HS-27A (cell line): Measurements from ENCODE around the gene CNKSR3.

Experiments used
- DNase-seq: peaks from one replicate; pipeline ENCODE4 v3.0.0-alpha.2; 2012; ENCODE audit warnings: low read depth, missing footprints

The CNKSR3 gene

DNA sequence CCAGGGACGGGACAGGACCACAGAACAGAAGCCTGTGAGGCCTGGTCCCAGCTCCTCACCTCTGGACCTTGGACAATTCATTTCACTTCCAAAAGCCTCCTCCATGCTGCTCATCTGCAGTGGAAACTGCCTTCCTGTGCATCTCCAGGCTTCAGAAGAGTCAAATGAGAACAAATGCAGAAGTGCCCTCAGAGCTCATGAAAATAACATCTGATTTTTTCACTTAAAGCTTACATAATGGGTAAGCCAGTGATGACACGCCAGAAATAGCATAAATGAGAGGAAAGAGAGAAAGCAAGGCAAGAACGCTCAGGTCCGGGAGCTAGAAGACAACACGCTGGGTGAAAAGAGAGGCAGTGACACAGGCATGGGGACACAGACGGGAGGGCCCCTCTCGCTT lies 7.9 kb downstream of the CNKSR3 start:
- DNase-seq: no peak

DNA sequence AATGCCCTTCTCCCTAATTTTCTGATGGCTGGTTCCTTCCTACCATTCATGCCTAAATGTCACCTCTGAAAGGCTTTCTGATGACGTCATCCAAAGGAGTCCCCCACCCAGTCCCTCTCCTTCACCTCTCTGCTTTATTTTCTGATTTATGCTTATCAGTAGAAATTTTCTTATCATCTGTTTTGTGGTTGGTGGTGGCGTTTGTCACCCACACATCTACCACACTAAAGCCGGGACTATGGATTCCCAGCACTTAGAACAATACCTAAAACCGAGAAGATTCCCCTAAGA lies 9.0 kb downstream of the CNKSR3 start:
- DNase-seq: no peak

DNA sequence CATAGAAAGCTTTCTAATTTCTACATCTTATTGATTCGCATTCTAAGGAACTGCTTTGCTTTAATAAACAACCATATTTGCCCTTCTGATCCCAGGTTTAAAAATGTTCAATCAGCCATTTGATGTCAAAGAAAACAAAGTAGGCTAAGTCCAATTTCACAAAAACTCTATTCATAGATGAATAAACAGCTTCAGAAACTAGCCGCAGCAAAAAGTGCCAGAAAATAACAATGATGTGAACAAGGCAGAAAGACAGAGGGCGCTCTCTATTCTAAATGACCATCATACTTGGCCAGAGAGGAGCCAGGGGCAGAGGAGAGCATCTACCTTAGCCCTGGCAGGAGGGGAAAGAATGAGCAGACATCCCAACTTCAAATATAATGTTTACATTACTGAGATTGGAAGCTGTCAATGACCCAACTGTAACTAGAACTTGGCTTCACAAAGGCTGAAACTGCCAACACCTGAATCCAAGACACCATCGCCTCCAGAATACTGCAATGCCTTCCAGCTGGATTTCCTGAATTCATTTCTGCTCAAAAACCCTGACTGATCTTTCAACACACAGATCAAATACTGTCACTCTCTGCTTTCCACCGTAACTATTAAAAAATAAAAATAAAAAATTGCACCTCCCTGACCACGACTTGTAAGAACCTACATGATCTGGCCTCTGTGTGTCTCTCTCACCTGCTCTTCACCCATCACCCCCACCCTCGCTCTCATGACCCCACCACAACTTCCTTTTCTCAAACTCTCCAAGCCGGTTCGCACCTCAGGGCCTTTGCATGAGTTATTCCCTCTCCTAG lies 9.5 kb downstream of the CNKSR3 start:
- no peak for DNase-seq

DNA sequence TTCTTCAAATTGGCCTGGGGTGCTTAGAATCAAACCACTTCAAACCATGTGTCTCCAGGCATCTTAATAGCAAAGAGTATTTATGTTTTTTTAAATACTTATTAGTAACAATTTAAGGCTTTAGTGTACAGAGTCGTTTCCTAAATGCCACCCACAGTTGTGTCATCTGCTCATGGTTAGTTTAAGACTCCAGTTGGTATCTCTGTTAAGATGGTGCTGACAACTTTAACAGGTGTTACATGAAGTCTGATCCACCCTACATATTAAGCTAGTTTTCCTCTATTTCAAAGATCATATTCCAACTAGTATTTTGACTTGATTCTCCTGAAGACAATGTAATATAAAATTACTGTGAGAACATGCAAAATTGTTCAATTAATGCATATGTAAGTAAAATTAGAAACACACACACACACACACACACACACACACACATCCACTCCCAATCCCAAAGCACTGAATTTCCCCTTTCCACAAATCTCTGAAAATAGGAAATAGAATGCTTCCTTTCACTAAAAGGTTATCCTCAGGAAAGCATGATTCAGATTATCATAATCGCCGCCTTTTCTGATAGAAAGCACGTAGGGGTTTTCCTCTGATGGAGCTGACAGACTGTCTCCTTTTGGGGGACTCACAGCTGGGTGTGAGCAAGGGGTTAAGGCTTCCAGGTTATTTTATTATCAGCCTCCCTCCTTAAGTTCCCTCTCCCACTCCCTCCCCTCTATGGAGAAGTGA lies 10.5 kb downstream of the CNKSR3 start:
- DNase-seq: no peak

DNA sequence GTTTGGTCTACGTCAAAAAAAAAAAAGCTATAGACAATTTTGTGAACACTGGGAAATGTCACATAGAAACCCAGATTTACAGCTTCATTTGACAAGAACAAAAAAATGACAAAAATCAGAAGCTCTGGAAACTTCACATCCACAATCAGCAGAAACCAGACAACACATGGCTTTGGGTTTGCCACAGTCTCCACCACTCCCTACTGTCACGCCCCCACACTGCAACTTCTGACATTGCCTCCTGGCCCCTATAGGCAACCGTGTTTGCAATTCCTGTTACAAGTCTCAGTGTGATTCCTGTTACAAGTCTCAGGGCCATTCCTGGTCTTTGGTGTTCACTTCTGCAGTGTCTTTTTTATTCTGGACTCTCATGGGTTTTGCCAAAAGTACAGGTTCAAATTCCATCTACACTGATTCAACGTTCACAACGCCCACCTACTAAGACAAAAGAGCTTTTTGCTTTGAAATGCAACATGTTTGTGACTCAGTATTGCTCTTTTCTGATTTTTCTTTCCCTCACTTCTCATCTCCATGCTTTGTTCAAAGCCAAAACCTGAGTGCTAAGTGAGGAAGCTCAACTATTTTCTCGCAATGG lies 12.0 kb downstream of the CNKSR3 start:
- DNase-seq: no peak

DNA sequence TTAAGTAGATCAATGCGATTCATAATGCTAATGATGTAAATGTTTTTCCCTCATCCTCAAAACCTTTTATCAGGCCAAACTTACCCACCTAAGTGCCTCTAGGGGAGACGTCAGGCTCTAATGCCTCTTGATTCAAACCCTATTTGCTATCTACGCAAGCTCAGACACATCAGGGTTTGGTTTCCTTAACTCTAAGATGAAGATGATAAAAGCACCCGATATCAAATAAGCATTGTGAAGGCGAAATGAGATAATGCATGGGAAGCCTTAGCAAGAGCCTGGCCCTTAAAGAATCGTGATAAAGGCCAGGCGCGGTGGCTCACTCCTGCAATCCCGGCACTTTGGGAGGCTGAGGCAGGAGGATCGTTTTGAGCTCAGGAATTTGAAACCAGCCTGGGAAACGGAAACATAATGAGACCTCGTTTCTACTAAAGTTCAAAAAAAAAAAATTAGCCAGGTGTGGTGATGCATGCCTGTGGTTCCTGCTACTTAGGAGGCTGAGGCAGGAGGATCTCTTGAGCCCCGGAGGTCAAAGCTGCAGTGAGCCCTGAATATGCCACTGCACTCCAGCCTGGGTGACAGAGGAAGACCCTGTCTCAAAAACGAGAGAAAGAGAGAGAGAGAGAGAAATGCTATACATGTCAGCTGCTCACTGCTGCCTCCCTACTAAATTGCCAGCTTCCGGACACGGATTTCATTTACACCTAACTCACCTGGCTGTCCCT lies 13.5 kb downstream of the CNKSR3 start:
- DNase-seq: no peak

DNA sequence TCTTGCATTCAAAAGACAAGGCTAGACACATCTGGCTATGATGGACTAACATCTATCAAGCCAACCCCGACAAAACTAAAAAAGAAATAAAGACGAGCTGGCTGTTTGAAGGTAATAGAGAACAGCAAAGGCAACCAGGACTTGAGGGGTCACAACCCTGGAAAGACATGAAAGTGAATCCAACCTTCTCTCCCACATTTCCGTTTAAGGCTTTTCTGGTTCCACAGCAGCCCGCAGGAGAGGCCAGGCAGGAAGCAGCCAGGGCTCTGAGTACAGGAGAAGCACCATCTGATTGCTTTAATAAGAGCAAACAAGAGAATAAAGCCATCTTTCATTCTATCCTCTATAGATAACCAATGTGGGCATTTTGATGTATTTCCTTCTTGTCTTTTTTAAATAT lies 14.3 kb downstream of the CNKSR3 start:
- no peak for DNase-seq

DNA sequence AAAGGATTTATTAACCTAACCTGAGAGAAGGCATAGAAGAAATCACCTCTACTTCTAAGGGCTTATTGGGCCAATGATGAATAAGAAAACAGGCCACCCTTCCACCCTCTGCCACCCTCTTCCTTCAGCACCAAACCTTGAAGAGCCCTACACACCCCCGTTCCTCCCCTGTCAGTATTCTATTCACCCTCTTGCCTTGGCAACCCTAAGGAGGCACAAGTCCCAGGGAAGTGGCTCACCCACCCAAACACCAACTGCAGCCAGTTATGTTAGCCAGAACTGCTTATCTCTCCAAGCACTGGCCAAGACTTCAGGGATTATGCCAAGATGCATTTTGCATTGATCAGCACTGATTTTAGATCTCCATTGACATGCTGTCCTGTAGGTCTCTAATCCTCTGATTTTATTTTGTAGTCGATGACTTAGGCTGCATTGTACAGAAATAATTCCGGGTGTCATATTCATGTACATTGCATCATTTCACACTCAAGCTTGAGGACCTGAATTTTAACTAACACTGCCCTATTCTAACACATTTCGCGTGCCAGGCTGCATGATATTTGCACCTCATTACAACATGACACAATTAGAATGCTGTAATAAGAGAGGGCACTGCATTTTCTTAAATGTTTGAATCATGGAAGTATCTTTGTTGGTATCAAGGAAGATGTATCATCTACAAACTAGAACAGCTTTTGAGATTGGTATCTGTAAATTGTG lies 15.7 kb downstream of the CNKSR3 start:
- no peak for DNase-seq

DNA sequence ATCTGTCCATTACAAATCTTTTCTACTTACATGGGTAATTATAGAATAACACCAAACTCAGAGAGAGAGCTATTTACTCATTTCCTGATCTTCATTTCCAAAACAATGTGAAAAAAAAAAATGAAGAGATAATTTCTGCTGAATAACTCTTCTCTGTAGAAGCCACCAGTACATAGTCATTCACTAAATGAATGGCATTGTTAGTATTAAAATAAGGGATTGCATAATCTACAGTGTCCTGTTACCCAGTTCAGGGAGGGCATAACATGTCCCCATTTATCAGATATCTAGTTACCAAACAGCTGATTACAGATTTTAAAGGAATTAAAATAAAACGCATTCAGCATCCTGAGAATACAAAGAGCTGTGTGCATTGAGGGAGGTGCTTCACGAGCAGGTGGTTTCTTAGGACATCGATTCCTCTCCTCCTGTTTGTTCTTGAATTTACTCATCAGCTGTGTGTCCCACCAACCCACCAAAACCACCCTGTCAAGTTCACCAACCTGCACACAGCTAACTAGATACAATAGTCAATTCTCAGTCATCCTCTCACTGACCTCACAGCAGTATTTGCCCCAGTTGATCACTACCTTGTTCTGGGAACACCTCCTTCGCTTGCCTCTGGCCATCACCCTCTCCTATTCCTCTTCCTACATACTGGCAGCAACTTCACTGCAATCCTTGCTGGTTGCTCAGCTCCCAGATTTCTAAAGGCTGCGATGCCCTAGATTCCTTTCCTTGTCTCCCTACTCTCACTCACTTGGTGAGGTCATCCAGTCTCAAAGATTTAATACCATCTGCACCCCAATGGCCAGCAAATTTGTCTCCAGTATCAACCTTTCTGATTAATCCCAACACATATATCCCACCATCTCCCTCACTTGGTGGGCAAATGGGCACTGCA lies 18.7 kb downstream of the CNKSR3 start:
- DNase-seq: no peak

DNA sequence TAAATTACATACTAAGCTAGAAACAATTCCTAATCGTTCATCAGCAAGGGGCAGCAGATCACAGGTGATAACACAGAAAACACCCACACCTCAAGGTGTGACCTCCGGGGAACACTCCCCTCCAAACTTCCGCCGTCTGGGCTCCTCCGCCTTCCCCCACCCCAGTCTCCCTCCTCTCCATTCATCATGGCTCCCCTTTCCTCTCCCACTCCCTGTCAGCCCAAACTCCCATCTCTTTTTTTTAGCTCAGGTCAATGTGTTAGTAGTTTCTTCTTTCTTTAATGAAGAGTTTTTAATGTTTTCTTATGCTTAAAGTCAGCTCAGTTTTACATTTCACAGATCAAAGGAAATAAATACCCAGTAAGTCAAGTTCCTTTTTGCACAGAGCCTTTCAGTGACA lies 20.7 kb downstream of the CNKSR3 start:
- no peak for DNase-seq

DNA sequence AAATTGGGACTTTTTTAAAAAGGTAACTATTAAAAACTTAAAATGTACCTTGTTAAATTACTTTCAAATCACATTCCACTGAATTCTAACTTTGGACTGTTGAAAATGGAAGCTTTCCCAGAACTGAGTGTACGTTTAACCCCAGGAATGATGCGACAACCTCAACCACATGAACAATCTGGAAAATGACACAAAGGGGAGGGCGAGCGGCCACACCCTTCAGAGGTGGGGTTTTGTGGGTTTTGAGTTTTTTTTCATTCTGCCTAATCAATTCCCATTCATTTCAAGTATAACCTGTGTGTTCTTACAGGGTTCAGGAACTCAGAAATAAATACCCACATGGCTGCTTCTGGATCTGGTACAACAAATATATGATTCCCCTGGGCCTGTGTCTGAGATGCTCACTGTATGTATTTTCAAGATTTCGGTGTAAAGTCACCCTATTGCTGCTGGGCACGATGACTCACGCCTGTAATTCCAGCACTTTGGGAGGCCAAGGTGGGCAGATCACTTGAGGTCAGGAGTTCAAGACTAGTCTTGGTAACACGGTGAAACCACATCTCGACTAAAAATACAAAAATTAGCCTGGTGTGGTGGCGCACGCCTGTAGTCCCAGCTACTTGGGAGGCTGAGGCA lies 21.6 kb downstream of the CNKSR3 start:
- DNase-seq: peak; percentile 64

DNA sequence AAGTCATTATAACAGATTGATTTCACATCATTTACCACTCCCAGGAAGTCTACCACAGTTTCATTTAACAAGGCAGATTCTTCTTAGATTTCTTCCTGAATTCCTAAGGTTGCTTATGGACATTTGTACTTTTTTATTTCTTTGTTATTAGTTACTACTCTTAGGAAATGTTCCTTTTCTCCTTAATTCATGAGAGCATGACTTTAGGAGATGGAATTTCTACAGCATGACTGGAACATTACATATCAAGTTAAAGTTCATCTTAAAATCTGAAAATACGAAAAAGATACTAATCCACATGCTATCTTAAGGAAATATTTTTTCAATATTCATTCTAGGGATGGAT lies 22.3 kb downstream of the CNKSR3 start:
- DNase-seq: no peak

DNA sequence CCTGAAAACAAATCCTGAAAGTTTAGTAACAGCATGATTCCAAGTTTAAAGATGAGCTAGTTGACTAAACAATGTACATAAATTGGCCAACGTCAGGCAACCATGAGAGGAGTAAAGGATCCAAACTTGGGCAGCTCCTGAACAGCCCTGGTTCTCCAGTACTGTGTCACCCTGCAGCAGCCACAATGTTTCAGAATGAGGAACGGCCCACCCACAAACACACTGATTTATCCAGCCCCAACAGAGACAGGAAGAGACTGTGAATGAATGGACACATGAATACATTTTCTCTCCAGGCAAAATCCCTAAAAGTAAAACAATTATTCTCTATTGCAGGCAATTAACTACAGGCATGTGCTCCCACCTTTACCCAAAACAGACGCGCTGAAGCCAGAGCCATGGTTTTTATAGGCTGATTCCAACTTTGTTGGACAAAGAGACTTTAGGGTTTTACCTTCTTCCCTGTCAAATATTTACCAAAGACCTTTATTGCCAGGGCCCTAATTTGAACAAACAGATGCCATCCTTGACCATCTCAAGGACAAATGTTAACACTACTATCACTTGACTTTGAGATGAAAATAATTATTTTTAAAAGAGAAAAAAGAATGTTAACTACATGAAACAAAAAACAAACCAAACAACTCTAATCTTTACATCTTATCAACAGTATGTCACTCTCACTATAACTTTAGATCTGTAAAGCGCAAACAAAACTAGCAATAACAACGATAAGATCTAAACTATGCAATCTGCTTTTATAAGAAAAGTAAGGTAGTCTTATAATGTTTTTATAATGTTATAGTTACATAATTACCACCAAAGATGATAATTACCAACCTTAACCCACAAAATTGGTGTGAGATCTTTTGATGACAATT lies 22.9 kb downstream of the CNKSR3 start:
- no peak for DNase-seq

DNA sequence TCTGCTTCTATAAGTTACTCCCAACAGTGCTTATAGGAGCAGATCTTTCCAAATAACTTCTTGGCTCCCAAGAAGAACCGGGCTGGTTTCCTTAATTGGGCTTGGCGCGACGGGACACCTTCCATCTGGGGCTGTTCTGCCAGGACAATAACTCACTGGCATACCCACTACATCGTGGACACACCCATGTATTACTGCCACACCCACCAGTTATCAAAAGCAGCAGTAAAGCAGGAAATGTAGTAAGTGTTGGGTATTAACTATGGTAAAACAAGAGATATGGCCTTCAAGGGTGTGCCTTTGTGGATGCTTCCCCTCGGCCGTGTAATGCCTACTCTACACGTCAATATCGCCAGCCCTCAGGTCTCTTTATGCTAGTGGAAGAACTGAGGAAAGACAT lies 24.7 kb downstream of the CNKSR3 start:
- no peak for DNase-seq

DNA sequence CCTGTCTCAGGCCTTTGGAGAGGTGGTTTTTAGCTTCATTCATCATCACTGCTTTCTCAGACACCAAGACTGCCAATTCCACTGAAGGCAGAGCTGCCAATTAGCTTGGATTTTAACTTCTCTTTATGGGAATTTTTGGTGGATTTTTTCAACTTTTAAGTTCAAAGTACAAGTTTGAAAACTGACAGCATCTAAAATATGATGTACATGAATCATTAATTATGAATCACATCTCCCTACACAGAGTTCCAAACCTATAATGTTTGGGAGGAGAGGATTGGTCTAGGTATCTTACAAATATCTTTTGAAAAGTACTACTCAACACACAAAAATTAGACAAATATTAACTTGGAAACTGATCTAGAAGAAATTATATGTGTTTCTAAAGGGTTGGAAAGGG lies 25.5 kb downstream of the CNKSR3 start:
- DNase-seq: no peak

DNA sequence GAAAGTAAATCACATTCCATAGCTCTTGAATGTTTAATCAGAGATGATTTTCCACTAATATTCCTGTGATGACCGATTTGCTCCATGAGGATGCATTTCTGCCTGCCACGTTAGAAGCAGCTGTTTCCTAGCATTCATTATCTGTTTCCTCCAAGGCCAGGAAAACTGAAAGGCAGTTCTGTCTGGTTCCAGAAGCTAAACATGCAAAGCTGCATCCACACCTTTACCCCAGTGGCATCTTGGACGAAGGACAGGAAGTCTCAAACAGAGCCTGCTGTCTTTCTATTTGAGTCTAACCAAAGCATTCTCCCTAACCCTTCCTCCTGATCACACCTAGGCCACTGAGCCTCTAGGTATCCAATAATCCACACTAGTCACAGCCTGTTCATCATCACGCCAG lies 27.6 kb downstream of the CNKSR3 start:
- no peak for DNase-seq

DNA sequence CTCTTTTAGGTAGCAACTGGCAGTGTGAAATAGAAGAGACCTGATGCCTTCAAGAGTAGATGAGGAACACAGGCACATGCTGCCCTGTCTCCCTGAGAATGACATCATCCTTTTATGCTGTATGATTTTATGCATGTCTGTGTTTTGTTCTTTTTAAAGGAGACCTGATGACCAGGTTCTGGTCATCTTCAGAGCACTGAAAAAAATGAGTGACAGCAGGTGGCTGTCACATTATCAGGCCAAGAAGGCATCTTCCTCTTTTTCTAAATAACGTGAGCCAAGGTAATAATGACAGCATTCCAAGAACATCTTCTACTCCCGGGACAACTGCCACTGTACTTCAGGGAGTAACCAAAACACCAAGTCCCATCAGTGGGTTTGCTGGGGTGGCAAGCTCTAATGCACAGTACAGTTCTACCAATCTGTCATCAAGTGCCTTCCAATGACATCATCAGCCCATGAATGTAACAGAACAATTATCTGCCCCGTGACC lies 28.9 kb downstream of the CNKSR3 start:
- DNase-seq: no peak

DNA sequence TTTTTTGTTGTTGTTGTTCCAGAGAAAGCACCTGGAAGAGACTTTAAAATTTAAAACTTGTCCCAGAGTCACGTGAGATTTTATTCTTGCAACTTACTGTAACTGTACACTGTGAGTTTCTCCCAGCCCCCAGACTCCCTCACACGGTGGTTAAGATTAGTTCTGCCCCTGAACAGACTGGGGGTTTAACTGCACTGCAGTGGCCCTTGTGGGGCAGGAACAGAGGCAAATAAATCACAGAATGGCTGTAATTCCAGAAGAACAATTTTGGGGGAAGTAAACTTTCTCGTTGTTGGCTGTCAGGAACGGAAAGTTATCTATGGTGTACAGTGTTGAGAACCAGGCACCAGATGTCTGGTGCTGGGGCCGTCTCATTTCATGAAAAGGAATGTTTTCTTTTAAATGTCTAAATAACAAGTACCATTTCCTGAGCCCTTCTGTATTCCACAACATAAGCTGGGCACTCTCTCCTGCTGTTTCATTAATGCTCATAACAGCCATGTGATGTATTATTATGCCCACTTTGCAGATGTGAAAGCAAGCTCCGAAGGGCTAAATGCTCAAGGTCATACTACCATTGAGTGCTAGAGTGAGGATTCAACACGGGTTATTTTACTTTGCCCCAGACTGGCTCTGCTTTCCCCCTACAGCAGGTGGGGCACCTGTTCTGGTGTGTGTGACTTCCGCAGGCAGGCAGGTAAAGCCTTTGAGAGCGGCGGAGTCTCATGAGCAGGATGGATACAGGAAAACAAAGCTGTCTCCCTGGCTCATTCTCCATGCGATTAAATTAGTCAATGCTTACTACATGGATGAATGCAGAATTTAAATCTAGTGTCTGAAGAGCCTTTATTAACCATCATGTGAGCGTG lies 30.5 kb downstream of the CNKSR3 start:
- DNase-seq: no peak
